Mammary epithelial cell (primary cell): ENCODE data around the gene MIPEP.

Experiments used
- CTCF ChIP-seq, 2 donors: IDR thresholded peaks in 1 of 2; conservative IDR thresholded peaks in 1 of 2; 2 replicates each; pipeline ENCODE4 v1.5.1; 2011 to 2012; ENCODE audit warnings: inconsistent platforms in 2 of 2, low read length in 2 of 2, mild to moderate bottlenecking in 2 of 2, control low read depth in 1 of 2, low read depth in 1 of 2; ENCODE audit not compliant: insufficient read depth in 1 of 2; ENCODE audit errors: extremely low read depth in 1 of 2
- EZH2 ChIP-seq: IDR thresholded peaks from 2 replicates; pipeline ENCODE4 v1.6.1; 2012; ENCODE audit warnings: low read length, inconsistent platforms, borderline replicate concordance

- TF ChIP-seq CTCF (conservative IDR thresholded peaks at IDR 0.05 in 1 of 2, IDR thresholded peaks at IDR 0.05 in 1 of 2; ENCODE audit: extremely low read depth in 1 of 2, insufficient read depth in 1 of 2, low read depth in 1 of 2, low read length in 2 of 2) (no peak), EZH2 (no peak)
Measured at GRCh38 chr13:23722726-23723453, 166.3 kb downstream of the MIPEP start.
